GM18909 (cell line): ENCODE measurements around the gene SBNO1.
"Not testable (repeated sequence)": the region's sequence is repeated elsewhere in the genome, so short reads cannot be mapped to it uniquely, and the experiment has no call there.

Source experiments
- ATAC-seq: cut with Tn5 transposase; IDR thresholded peaks from one replicate; pipeline ENCODE4 v1.9.1; 2021; ENCODE audit warnings: mild to moderate bottlenecking; ENCODE audit not compliant: unreplicated experiment, poor library complexity

SBNO1 gene

GRCh38 chr12:123364532-123365024, at the start of gene SBNO1:
TSS of gene SBNO1 (minus strand) at chr12:123364847. CDS start at chr12:123350441, 14,406 bp downstream.
- peak; percentile 40 for ATAC-seq

GRCh38 chr12:123410041-123410412, 45.4 kb upstream of the SBNO1 start:
- ATAC-seq, result no peak

DNA sequence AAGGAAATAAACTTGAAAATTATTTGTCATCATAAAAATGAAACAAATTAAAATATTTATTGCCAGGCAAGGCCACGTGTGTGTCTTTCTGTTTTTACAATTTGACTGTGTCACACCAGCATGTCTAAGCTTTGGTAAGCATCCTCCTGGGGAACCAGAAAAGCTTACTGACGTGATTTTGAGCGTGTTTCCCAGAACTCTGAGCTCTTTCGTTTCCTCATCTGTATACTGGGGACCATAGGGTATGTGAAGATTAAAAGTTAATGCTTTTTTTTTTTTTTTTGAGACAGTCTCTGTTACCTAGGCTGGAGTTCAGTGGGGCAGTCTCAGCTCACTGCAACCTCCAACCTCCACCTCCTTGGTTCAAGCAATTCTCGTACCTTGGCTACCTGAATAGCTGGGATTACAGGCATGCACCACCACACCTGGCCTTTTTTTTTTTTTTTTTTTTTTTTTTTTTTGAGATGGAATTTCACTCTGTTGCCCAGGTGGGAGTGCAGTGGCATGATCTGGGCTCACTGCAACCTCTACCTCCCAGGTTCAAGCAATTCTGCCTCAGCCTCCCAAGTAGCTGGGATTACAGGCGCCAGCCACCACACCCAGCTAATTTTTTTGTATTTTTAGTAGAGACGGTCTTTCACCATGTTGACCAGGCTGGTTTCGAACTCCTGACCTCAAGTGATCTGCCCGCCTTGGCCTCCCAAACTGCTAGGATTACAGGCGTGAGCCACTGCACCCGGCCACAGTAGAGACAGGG, 44.8 kb upstream of the SBNO1 start:
- not testable (repeated sequence) for ATAC-seq

GRCh38 chr12:123408619-123409018, 44.0 kb upstream of the SBNO1 start:
- ATAC-seq, result not testable (repeated sequence)

DNA sequence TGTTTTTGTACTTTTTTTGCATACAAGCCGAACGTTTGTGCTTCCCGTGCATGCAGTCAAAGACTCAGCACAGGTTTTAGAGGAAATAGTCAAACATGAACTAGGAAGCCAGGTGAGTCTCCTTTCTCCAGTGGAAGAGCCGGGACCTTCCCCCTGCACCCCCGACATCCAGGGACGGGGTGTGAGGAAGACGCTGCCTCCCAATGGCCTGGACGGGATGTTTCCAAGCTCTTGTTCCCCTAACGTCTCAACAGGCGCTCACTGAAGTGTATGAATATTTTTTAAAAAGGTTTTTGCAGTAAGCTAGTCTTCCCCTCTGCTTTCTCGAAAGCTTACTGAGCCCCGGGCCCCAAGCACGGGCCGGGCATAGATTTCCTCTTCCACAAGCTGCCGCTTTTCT, 43.3 kb upstream of the SBNO1 start:
- not testable (repeated sequence) for ATAC-seq

DNA sequence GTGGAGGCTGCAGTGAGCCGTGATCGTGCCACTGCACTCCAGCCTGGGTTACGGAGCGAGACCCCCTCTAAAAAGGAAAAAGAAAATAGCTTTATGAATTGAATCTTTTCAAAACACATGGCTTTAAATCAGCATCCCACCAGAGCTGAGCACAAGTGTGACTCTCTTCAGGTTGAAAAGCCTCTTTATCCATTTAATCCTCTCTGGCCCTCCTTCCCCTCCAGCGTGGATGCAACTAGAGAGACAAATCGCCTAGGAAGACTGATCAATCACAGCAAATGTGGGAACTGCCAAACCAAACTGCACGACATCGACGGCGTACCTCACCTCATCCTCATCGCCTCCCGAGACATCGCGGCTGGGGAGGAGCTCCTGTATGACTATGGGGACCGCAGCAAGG, 42.6 kb upstream of the SBNO1 start:
- not testable (repeated sequence) for ATAC-seq

DNA sequence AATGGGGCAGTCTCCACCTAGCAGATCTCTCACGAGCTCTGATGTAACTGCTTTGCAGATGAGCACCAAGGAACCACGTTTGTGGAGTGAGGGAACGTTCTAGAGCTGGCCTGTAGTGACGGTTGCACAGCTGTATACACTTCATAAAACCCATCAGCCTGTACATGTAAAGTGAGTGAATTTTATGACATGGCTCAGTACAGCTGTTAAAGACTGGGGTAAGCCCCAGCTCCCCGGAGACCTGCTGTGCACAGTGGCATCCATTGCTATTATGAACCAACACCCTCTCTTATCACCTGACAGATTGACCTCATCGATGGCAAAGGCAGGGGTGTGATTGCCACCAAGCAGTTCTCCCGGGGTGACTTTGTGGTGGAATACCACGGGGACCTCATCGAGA, 39.9 kb upstream of the SBNO1 start:
- no peak for ATAC-seq

DNA sequence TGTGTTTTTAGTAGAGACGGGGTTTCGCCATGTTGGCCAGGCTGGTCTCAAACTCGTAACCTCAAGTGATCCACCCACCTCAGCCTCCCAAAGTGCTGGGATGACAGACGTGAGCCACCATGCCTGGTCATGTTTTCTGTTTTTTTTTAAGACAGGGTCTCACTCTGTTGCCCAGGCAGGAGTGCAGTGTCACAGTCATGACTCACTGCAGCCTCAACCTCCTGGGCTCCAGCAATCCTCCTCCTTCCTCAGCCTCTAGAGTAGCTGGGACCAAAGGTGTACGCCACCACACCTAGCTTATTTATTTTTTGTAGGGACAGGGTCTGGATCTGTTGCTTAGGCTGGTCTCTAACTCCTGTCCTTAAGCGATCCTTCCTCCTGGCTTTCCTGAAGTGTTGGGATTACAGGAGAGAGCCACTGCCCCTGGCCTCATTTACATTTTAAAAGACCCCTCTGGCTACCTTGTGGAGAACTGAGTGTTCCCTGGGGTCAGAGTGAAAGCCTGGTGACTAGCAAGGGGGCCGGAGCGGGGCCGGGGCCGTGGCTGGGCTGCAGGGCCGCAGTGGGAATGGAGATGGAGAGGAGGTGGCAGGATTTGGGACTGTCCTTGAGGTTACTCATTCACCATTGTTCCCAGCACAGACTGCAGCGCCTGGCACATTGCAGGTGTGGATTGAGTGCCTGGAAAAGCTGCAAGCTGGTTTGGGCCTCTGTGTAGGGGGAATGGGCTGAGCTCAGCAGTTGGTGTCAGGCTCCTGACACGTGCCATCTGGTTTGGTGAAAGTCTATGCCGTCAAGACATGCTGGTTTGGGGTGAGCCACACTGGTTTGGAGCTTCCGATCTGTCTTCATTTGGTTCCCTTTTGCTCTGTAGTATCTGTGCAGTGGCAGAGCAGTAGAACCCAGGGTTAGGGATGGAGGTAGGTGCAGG, 37.4 kb upstream of the SBNO1 start:
- ATAC-seq, result no peak

GRCh38 chr12:123399255-123399617, 34.6 kb upstream of the SBNO1 start:
- no peak for ATAC-seq

GRCh38 chr12:123398550-123399254, 34.1 kb upstream of the SBNO1 start:
- ATAC-seq, result no peak

- no peak for ATAC-seq
Measured at GRCh38 chr12:123398177-123398549, 33.5 kb upstream of the SBNO1 start.

DNA sequence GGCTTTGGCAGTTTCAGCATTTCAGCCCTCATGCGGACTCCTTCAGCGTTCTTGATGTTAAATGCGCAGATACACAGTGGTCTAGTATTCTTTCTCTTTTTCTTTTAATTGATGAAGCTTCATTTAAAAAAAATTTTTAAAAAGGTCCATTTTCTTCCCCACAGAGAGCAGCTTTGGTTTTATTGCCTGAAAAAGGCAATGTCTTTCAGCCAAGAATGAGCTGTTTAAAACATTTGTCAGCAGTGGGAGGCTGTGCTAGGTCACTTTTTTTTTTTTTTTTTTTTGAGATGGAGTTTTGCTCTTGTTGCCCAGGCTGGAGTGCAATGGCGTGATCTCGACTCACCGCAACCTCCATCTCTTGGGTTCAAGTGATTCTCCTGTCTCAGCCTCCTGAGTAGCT, 32.8 kb upstream of the SBNO1 start:
- no peak for ATAC-seq

DNA sequence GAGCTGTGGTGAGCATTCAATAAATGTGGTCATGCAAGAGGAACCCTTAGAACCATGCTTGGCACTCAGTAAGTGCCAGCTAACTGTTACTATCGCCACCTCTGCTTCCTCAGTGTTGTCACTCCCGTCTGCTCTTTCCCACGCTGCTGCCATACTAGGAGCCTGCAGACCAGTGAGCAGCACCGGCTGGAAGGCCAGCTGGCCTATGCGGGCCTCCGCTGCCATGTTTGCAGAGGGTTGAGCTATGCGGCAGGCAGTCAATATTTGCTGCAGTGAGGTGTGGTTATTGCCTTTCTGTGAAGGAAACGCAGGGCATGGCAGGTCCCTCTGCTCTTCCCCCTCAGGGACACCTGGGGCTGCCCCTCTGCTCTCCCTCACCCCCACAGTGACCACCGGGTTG, 32.3 kb upstream of the SBNO1 start:
- no peak for ATAC-seq

DNA sequence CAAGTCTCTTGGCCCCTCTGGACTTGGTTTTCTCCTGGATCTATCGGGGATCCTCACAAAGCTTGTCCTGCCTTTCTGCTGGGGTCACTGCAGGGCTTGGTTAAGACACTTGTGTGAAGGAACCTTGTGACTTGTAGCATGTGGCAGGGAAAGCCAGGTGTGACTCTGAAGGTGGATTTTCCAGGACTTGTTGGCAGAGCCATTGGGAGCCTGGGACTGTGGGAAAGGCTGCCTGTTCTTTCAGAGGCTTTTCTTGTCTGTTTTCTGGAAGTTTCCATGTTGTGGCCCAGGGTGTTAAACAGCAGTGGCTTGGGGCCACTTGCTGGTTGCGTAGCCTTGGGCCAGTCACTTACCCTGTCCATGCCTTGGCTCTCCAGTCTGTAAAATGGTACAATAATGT, 31.9 kb upstream of the SBNO1 start:
- ATAC-seq, result no peak

DNA sequence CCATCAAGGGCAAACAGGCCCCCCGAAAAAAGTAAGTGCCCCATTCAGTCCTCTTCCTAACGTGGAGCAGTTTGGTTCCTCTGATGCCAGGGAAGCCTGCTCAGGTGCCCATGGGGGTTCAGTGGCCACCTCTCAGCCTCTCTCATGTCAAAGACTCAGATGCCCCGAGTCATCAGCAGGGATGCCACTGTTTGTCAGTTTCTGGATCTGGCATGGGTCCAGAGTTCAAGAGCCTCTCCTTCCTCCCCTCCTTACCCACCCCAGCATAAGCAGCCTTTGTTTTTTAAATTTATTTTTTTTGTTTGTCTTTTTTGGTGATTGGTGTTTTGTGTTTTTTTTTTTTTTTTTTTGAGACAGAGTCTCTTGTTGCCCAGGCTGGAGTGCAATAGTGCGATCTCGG, 30.6 kb upstream of the SBNO1 start:
- ATAC-seq, result no peak

DNA sequence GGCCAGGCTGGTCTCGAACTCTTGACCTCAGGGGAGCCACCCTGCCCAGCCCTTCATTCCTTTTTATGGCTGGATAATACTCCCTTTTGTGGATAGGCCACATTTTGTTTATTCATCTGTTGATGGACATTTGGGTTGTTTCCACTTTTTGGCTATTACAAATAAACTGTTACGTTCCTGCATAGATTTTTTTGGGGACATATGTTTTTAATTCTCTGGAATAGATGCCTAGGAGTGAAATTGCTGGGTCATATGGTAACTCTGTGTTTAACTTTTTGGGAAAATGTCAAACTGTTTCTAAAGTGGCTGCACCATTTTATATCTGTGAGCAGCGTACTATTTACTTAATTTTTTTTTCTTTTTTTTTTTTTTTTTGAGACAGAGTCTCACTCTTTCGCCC, 29.1 kb upstream of the SBNO1 start:
- no peak for ATAC-seq

DNA sequence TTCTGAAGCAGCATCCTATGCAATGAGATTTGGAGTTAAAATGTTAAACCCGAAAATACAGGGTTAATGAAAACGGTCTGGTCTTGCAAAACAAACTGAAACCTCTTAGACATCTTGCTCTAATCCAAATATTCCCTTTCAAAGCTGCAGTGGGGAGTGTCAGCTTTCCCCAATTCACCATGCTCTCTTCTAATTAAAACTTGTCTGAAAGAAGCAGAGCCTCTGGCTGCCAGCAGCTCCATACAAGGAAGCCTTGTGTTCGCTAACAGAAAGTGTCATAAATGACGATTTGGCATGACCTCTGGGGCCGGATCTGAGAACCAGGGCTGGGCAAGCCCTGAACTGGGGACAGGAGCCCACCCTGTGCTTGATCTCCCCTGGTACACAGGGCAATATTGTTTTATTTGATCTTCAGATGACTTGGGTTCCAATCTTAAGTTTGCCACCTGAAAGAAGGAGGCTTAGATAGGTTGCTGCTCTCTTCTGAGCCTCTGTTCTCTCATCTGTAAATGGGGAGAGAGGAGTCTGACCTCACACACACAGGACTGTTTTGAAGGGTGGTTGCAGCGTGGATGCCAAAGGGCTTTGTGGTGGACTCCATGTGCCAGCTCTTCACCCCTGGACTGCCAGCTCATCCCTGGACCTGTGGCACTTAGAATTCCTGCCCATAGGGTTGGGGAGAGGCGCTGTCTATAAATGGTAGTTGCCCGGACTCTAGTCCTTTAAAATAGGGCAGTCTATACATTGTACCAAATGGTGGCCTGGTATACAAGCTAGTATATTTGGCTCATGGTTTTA, 27.1 kb upstream of the SBNO1 start:
- ATAC-seq, result no peak

DNA sequence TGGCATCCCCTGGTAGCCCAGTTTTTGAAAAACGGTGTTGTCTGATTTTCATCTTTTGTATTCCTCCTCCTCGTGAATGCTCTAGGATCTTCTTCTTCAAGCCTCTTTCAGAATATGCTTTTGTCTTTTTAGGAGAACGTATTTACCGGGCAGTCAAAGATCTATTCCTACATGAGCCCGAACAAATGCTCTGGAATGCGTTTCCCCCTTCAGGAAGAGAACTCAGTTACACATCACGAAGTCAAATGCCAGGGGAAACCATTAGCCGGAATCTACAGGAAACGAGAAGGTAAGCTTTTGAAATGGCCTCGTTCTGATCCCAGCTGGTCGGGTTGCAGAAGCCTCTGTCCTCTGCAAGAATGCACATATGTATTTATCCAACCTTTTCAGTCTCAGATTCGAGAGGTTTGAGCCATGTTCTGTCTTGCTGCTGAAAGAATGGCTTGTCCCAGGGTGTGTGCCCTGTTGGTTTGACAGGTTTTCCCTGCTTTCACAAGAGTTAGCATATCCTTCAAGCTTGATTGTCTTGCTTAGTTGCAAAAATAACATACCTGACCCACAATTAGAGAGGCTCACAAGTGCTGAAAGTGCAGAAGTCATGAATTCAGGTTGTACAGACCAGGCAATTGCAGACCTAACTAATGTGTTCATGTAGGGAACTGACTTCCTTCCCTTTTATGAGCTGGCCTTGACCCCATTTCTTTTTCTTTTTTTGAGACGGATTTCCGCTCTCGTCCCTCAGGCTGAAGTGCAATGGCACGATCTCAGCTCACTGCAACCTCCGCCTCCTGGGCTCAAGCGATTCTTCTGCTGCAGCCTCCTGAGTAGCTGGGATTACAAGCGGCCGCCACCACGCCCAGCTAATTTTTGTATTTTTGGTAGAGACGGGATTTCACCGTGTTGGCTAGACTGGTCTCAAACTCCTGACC, 26.1 kb upstream of the SBNO1 start:
- ATAC-seq, result no peak
